HG03064 (cell line): ENCODE measurements around the gene GPR89A.
A peak's percentile ranks its signal among the peaks of the same experiment; 100 is the strongest.
"Not testable (repeated sequence)": the region's sequence is repeated elsewhere in the genome, so short reads cannot be mapped to it uniquely, and the experiment has no call there.

Experiments
- ATAC-seq: cut with Tn5 transposase; IDR thresholded peaks from one replicate; pipeline ENCODE4 v1.9.1; 2021; ENCODE audit warnings: low read depth; ENCODE audit not compliant: unreplicated experiment

Gene GPR89A

DNA sequence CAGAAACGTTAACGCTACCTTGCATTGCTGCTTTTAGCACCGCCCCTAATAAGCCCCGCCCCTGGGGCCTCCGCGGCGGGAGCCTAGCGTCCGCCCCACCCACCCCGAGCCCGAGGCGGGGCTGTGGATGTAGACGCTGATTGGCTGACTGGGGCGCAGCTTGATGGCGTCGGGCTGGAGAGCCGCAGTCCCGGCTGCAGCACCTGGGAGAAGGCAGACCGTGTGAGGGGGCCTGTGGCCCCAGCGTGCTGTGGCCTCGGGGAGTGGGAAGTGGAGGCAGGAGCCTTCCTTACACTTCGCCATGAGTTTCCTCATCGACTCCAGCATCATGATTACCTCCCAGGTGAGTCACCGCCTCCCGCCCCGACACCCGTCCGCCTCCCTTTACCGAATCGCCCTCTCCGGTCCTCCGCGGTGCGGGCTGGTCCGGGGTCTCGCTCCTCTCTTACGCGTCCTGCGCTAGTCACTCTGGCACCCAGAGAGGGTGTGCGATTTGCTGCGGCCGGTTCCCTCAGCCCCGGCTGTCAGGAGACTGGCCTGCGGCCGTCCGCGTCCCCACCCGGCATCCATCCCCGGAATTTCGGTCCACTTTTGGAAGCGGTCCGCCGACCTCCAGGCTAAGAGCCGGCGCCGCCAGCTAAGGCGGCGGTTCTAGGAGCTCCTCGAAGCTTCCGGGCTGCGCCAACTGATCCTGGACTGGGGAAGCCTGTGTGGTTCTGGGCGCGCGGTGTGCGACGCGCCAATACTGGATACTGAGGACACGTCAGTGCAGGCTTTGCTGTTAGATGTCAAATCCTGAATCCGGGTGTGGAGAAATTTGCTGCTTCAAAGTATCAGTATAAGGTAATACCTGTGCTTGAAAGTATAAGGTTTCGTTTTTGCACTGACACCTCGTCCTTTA lies at the start of gene GPR89A:
Gene GPR89A (plus strand): TSS at position 156 of the 901 bp plus-strand sequence. CDS start 146 bp downstream, at position 302.
- ATAC-seq = peak; percentile 96

DNA sequence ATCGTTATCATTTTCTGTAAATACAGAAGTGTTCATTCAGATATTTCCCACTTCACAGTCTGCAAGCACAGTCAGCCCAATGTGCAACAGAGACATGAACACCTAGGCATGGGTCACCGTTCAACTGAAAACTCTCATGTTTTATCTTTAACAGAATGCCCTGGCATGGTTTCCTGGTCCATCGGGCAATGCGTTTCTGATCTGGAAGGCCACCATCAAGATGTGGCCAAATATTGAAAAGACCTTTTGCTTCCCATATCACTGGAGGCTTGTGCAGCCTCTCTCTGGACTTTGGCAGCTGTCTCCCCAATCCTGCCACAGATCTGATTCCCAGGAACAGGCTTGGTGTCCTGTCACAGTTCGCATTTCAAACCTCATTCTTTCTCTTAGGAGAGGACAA lies 21.0 kb upstream of the GPR89A start:
- ATAC-seq = not testable (repeated sequence)

DNA sequence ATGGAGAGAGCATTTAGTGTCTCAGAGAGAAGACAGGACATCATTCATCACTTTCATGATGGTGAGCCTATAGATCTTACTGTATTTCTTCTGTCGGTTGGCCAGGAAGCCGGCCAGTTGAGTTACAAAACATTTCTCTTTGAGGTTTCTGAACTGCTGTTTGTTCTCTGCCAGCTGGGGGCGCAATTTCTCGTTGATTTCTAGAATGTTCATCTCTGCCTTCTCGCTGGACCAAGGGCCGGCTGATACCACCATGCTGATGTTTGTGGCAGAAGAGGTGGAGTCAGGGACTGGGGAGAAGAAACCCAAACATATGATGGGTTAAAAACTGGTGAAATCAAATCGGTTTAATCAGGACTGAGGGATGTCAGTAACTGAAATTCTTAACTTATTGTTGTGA lies 17.0 kb upstream of the GPR89A start:
- ATAC-seq = not testable (repeated sequence)

DNA sequence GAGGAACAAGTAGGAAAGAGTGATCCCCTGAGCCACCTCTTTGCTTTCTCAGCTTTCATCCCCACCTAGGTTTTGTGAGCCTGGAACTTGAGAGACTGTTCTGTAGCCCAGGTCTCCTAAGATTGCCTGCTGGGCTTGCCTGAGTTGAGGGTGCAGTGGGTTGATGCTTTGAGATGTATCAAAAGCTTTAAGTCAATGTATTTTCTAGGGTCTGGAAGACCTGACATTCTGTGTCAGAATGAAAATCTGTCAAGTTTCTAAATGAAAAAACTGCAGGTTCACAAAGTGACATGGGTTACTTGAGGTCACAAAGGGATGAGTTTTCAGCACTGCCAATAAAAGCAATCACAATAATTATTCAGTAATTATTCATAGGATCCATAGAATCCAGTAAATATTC lies 15.4 kb upstream of the GPR89A start:
- ATAC-seq = not testable (repeated sequence)

DNA sequence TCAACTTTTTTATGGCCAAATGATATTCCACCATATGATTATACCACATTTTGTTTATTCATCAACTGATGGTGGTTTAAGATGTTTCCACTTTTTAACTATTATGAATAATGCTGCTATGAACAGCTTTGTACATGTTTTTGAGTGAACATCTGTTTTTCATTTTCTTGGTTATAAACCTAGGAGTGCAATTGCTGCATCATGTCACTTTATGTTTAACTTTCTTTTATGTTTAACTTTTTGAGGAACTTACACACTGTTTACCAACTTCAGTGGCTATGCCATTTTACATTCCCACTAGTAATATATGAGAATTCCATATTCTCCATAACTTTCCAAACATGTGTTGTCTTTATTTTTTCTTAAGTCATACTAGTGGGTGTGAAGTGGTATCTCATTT lies 12.4 kb upstream of the GPR89A start:
- not testable (repeated sequence) for ATAC-seq

DNA sequence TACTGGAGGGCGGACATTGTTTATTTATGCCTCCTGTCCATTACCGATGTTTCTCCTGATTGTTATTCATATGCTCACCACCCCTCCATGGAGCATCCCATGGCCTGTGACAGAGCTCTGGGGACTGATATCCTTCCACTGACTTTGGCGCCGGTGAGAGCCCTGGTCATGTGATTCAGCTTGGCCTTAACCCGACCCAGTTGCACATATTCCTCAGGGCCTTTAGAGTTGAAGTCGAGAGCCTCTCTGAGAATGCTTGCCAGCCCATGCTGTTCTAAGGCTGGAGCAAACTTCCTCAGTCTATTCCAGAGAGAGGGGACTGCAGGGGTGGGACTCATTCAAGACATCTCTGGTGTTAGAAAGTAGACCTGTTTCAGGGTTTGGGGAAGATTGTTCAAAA lies 11.6 kb upstream of the GPR89A start:
- ATAC-seq = not testable (repeated sequence)

DNA sequence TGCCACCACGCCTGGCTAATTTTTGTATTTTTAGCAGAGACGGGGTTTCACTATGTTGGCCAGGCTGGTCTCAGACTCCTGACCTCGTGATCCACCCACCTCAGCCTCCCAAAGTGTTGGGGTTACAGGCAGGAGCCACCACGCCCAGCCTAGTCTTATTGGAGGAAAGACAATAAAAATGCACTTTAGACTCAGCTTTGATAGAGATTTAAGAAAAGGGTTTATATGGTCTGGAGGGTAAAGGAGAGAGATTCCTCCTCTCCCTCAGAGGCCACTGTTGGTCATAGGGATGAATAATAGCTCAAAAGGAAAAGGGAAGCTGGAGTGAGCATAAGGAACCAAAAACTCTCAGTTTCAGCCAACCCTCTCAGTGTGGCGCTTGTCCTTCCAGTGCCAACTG lies 8.4 kb upstream of the GPR89A start:
- ATAC-seq = not testable (repeated sequence)

DNA sequence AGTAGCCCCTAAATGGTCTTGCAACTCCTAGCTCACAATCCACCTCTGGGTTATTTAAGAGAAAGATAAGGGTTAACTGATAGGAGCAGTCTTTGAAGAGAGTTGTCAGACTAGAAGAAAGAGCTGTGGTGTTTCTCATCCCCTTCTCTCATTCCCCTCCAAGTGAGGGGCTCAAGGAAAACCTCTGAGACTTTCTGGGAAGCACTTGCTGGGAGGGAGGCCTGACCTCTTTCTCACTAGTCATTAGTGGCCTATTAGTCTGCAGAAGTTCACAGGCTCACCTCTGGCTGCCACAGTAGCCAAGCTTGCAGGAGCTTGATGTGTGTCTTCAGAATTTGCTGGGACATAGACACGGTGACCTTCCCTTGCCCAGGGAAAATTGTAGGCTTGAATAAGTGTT lies 6.2 kb upstream of the GPR89A start:
- no peak for ATAC-seq

DNA sequence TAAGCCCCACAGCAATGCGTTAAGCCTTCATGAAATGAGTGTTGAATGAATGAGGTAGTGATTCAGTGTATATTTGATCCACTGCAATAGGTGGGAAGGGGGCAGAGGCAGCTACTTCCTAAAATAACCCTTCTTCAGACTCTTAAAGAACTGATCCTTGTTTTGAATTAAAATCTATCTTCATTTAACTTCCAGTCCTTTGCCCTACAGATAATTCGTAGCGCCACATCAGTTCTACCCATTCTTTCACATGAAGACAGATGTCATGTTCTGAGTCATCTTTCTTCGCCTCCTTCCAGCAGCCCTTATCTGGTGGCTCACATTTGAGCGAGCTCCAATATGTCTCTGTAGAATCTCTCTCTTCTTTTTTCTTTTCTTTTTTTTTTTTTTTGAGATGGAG lies 948 bp upstream of the GPR89A start:
- ATAC-seq = not testable (repeated sequence)

DNA sequence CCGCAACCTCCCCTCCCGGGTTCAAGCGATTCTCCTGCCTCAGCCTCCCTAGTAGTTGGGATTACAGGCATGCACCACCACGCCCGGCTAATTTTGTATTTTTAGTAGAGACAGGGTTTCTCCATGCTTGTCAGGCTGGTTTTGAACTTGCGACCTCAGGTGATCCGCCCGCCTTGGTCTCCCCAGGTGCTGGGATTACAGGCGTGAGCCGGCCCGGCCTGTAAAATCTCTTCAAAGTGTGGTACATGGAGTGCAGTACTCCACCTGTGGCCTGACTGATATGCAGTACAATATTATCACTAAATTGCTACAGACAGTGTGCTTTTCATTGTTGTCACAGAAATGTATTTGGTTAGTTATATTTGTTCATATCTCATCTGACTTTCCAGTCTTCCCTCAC lies 499 bp upstream of the GPR89A start:
- not testable (repeated sequence) for ATAC-seq

DNA sequence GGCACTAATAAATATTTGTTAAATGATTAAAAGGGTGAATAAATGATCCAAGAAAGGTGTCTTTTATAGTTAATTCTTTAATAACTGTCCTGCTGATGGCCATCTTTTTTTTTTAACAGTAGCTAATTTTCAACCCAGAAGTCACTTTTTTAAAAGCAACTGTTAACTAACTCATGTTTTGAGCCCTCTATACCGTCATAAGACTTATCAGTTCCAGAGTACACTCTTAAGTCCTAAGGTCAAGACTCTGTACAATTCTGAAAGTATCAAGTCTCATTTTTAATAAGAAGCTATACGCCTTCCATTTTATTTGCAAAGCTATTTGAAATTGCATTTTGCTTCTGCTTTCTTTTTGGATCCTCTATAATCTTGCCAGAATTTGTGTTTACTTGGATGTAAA lies 3.0 kb downstream of the GPR89A start:
- not testable (repeated sequence) for ATAC-seq

DNA sequence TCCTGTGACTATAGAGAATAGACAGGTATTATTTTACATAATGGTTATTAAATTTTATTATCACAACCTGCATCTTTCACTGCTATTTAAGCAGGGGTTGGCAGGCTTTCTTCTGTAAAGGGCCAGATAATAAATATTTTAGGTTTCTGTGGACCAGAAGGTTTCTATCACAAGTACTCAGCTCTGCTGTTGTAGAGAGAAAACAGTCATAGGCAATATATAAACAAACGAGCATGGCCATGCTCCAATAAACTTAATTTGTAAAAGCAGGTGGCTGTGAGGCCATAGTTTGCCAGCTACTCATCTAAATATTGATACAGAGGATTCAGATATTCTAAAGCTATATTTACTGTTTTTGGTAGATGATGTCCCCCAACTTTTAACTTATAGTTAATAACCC lies 12.3 kb downstream of the GPR89A start:
- ATAC-seq = not testable (repeated sequence)

DNA sequence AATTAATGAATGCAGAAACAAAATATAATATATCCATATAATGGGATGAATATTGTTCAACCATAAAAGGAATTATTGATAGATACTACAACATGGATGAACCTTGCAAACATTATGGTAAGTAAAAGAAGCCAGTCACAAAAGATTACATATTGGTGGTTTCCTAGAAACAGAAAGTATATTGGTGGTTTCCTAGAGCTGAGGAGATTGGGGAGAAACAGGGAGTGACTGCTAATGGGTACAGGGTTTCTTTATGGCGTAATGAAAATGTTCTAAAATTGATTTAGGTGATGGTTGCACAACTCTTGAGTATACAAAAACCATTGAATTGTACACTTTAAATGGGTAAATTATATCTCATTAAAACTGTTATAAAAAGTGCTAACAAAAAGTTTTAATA lies 14.4 kb downstream of the GPR89A start:
- ATAC-seq = not testable (repeated sequence)

DNA sequence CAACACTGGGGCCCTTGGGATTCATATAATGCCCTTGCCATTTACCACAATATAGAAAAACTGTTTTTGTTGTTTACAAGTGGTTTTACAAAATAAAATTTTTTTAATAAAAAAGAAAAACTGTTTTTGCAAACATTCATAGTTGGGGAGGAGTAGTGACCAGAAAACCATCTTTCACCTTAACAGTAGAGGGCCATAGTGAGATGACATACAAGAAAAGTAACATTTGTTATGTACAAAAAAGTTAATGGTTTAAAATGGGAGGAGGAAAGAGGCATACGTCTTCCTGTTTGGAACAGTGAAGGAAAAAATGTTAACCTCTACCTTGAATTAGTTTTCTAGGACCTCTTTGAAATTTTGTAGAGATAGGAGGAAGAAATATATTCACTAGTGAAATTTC lies 28.4 kb downstream of the GPR89A start:
- ATAC-seq = not testable (repeated sequence)

DNA sequence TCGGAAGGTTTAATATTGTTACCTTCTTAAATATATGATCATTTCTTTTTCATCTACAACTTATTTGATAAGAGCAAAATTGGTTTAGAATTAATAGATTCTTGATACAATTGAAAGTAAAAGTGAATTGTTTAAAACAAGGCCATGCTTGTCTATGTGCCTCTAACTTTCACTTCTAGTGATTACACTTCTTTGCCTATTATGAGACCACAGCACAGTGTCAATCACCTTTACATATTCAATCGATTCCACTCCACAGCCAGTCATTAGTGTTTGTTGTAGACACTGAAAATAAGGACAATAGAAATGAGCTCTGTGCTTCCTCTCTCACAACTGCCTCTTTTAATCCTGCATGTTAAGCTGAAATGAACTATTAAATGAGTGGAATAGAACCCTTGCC lies 34.1 kb downstream of the GPR89A start:
- ATAC-seq = not testable (repeated sequence)

DNA sequence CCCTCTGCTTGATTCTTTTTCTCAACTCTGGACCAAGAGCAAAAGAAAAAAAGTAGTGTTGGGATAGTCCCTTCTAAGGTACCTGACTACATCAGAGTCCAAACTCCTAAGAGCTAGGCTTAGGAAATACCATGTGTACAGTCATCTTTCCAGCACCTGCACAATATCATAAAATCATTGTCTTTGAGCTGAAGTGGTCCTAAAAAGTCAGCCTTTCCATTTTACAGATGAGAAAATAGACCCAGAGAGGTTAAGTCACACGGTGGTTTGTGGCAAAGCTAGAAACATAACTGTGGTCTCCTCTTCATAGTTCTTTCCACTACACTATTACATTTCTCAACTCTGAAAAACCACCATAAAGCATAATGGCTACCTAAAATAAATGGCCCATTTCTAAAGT lies 36.2 kb downstream of the GPR89A start:
- not testable (repeated sequence) for ATAC-seq

DNA sequence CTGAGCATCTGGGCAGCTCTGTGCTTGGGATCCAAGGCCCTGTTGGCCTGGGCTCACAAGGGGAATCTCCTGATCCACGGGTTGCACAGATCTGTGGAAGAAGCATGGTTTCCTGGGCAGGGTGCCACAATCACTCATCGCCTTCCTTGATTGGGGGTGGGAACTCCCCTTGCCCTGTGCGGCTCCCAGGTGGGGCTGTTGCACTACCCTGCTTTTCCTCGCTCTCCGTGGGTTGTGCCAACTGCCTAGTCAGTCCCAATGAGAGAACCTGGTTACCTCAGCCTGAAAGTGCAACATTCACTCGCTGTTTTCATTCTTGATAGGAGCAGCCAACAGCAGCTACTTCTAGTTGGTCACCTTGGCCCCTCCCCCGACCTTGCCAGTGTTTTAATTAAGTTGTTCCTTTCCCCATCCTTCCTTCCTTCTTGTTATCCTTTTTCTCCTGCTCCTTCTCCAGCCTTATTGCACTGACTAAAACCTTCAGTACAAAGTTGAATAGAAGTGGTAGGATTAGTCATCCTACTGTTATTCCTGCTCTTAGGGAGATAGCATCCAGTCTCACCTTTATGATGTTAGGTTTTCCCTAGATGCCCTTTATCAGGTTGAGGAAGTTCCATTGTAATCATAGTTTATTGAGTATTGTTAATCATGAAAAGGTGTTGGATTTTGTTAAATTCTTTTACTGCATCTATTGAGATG lies 48.6 kb downstream of the GPR89A start:
- ATAC-seq = not testable (repeated sequence)

DNA sequence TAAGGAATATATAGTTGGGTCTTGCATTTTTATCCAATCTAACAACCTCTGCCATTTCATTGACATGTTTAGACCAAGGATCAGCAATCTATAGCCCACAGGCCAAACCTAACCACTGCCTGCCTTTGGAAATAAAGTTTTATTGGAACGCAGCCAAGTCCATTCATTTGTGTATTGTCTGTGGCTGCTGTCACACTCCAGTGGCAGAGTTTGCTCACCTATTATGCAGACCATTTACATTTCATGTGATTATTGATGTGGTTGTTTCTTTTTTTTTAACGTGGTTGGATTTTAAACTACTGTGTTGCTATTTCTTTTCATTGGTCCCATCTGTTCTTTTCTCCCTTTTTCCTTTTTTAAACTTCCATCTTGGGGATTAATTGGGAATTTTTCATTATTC lies 54.7 kb downstream of the GPR89A start:
- ATAC-seq = not testable (repeated sequence)

DNA sequence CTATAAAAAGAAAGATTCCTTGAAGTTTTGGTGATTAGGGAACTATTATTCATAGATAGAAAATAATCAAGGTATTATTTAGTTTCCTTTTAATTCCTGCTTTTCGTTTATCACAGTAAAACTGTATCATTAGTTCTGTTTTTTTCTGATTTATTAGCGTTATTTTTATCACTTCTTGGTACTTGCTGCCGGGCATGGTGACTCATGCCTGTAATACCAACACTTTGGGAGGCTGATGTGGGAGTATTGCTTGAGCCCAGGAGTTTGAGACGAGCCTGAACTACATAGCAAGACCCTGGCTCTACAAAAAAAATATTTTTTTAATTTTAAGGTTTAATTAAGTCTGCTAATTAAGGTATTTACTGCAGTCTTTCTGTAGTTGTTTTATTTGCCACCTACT lies 57.2 kb downstream of the GPR89A start:
- not testable (repeated sequence) for ATAC-seq

DNA sequence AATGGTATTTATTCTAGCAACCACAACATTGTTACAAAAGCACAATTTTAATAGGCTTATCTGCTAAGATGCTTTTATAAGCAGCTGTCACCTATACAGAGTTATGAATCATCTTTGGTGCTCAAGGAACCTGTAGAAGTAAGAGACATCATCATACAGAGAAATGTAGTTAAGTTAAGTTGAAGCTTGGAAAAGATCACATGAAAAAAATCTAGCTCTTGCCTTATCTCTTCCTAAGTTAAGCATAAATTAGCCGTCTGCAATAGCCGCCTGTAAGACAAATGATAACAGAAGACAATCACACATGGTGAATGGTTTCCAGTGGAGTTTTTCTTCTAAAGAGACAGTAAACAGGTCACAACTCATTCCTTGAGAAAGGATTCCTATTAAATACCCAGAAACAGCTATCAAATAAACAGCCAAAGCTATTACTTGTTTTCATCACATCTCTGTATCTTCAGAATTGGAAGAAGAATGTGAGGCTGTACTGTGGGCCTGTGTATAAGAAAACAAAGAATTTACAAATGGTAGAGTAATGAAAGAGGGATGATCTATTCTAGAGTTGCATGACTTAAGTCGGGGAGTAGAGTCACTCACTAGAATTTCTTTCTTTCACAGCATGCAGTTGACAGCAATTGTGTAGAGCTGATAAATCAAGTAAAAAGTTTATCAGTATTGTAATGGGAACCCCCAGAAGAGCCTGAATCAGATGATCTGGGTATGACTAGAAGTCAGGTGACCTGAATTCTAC lies 63.4 kb downstream of the GPR89A start:
- not testable (repeated sequence) for ATAC-seq

DNA sequence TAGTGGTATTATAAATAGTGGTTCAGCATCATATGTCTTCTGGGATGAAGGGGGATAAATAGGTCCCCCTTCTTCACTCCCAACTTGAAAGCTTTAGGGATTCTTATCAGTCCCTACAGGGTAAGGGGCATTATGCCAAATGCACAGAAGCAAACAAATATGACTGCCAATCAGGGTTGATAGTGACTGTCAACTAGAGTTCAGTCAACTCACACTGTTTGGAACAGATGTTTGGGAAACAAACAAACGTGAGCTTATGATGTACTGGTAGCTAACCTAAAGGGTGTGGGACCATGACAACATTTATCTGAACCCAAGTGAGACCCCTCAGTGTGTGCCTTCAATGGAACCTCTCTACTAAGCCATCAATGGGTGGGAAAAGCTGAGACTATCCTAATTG lies 65.4 kb downstream of the GPR89A start:
- not testable (repeated sequence) for ATAC-seq
